ENCODE data around the gene DIP2C. TPM values are rescaled to one million over a fixed set of nuclear protein-coding genes. Genes with fewer than 3 reads are reported as not detected.

Gene DIP2C
- total RNA-seq, 1 experiment from 2014 or later, result 11.4 TPM

DNA sequence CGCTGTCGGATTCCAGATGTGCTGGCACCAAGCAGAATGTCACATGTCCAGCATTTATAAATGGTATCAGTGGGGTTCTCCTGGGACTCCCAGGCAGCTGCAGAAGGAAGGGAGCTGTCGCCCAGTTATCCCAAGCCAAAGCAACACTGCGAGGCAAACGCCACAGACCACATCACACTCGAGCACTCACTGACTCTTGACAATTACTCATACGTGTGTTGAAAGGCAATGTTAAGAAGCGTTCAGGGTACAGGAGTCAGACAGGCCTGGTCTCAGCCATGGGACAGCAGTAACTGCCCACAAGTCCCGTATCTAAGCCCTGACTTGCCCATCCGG is 113.4 kb downstream of the DIP2C start:
- no peaks in the 10 kb centered on the region for H3K27me3 Mint-ChIP-seq (ENCODE audit: insufficient read depth, unreplicated experiment)
- CTCF ChIA-PET, result no interaction called here
- no peaks in the 10 kb centered on the region for H3K9me3 Mint-ChIP-seq (ENCODE audit: unreplicated experiment)
- H3K27me3 ChIP-seq (replicated peaks; ENCODE audit: control insufficient read depth, insufficient read depth, low read length), result no peaks in the 10 kb centered on the region
- H3K4me3 Mint-ChIP-seq (ENCODE audit: unreplicated experiment), result no peak overlapping the region
- intact Hi-C loops (cut with micrococcal nuclease; ENCODE audit: unreplicated experiment), result no loop called here
- H3K4me3 ChIP-seq (ENCODE audit: low read depth, low read length), result no peak overlapping the region
- no peak overlapping the region for H3K27ac Mint-ChIP-seq (ENCODE audit: unreplicated experiment)
- H3K9me3 ChIP-seq, result no peaks in the 10 kb centered on the region
- no TSS peak for BruUV-seq (replicated peaks)
- no peak for TF ChIP-seq CTCF (IDR thresholded peaks at IDR 0.05; ENCODE audit: insufficient read depth in 1 of 2, low read depth in 1 of 2, low read length in 1 of 2, severe bottlenecking in 1 of 2, unreplicated experiment in 1 of 2)
- POLR2A ChIA-PET, result interaction anchor here (0.6 kb wide), 1 partner anchor 217 kb away, joined by 3 read pairs; no protein-coding TSS in a partner anchor
- H3K36me3 Mint-ChIP-seq (ENCODE audit: insufficient read depth, unreplicated experiment), result no peaks in the 10 kb centered on the region
- peaks cover 8% of the 10 kb centered on the region for H3K4me1 Mint-ChIP-seq (ENCODE audit: low read depth, unreplicated experiment)
- peaks cover 6% of the 10 kb centered on the region; the same call in 1 of the 2 replicates for H3K4me1 ChIP-seq
- DNase-seq, result no peak
- H3K36me3 ChIP-seq (ENCODE audit: control insufficient read depth, insufficient read depth, low read length), result no peaks in the 10 kb centered on the region

- H3K27me3 Mint-ChIP-seq (ENCODE audit: insufficient read depth, unreplicated experiment), result no peaks in the 10 kb centered on the region
- POLR2A ChIA-PET, result interaction anchor here (0.6 kb wide), 1 partner anchor 217 kb away, joined by 3 read pairs; no protein-coding TSS in a partner anchor
Observed at GRCh38 chr10:575402-576129, 113.9 kb downstream of the DIP2C start.

GRCh38 chr10:572696-573095 is 116.8 kb downstream of the DIP2C start:
- Histone ChIP-seq H3K4me3 (ENCODE audit: low read depth, low read length) (no peak overlapping the region), H3K27me3 (replicated peaks; ENCODE audit: control insufficient read depth, insufficient read depth, low read length) (no peaks in the 10 kb centered on the region), H3K36me3 (ENCODE audit: control insufficient read depth, insufficient read depth, low read length) (no peaks in the 10 kb centered on the region), H3K9me3 (0 out of 2 replicates have a peak, but pooled peaks cover 6% of the 10 kb centered on the region), H3K4me1 (peaks cover 6% of the 10 kb centered on the region; the same call in 1 of the 2 replicates)
- intact Hi-C loops (cut with micrococcal nuclease; ENCODE audit: unreplicated experiment), result no loop called here
- Mint-ChIP-seq H3K27ac (ENCODE audit: unreplicated experiment) (no peak overlapping the region), H3K4me3 (ENCODE audit: unreplicated experiment) (no peak overlapping the region), H3K36me3 (ENCODE audit: insufficient read depth, unreplicated experiment) (no peaks in the 10 kb centered on the region), H3K9me3 (ENCODE audit: unreplicated experiment) (peaks cover 14% of the 10 kb centered on the region), H3K27me3 (ENCODE audit: insufficient read depth, unreplicated experiment) (no peaks in the 10 kb centered on the region), H3K4me1 (ENCODE audit: low read depth, unreplicated experiment) (peaks cover 8% of the 10 kb centered on the region)
- ChIA-PET CTCF (no interaction called here), POLR2A (no interaction called here)
- no TSS peak for BruUV-seq (replicated peaks)
- no peak for DNase-seq
- TF ChIP-seq CTCF (IDR thresholded peaks at IDR 0.05; ENCODE audit: insufficient read depth in 1 of 2, low read depth in 1 of 2, low read length in 1 of 2, severe bottlenecking in 1 of 2, unreplicated experiment in 1 of 2), result no peak

More at GRCh38 chr10:575402-576129, 113.9 kb downstream of the DIP2C start:
- CTCF ChIA-PET, result interaction anchor here (0.6 kb wide), 1 partner anchor 10 kb away, joined by 5 read pairs; no protein-coding TSS in a partner anchor
- Mint-ChIP-seq H3K27ac (ENCODE audit: unreplicated experiment) (no peak overlapping the region), H3K9me3 (ENCODE audit: unreplicated experiment) (peaks cover 3% of the 10 kb centered on the region), H3K4me3 (ENCODE audit: unreplicated experiment) (no peak overlapping the region), H3K36me3 (ENCODE audit: insufficient read depth, unreplicated experiment) (no peaks in the 10 kb centered on the region), H3K4me1 (ENCODE audit: low read depth, unreplicated experiment) (peaks cover 8% of the 10 kb centered on the region)
- no TSS peak for BruUV-seq (replicated peaks)
- no peak for TF ChIP-seq CTCF (IDR thresholded peaks at IDR 0.05; ENCODE audit: insufficient read depth in 1 of 2, low read depth in 1 of 2, low read length in 1 of 2, severe bottlenecking in 1 of 2, unreplicated experiment in 1 of 2)
- no peak for DNase-seq
- intact Hi-C loops (cut with micrococcal nuclease; ENCODE audit: unreplicated experiment), result no loop called here
- Histone ChIP-seq H3K4me1 (peaks cover 6% of the 10 kb centered on the region; the same call in 1 of the 2 replicates), H3K9me3 (no peaks in the 10 kb centered on the region), H3K27me3 (replicated peaks; ENCODE audit: control insufficient read depth, insufficient read depth, low read length) (no peaks in the 10 kb centered on the region), H3K36me3 (ENCODE audit: control insufficient read depth, insufficient read depth, low read length) (no peaks in the 10 kb centered on the region), H3K4me3 (ENCODE audit: low read depth, low read length) (no peak overlapping the region)
